Esophagus muscularis mucosa (tissue), 4 donors: ENCODE results near the gene CYP1A2. TPM values are rescaled to one million over a fixed set of nuclear protein-coding genes. Genes with fewer than 3 reads are reported as not detected.

Source experiments
- DNase-seq: peaks from one replicate; pipeline ENCODE4 v3.0.0-alpha.2; 2017; ENCODE audit errors: extremely low spot score
- H3K27ac ChIP-seq, 4 donors: fragments of 200-600 bp; sonication (generic); replicated peaks in 1 of 4; 1 replicate in 3 of 4; 2 replicates in 1 of 4; pipeline ENCODE4 v1.5.1; 2016 to 2019; ENCODE audit warnings: mild to moderate bottlenecking in 1 of 4
- H3K27me3 ChIP-seq, 4 donors: fragments of 200-600 bp; sonication (generic); one replicate each; pipeline versions ENCODE4 v1.5.1 to v1.6.0; 2016 to 2019
- H3K36me3 ChIP-seq, 4 donors: fragments of 200-600 bp; sonication (generic); one replicate each; pipeline ENCODE4 v1.5.1; 2016 to 2019
- H3K4me1 ChIP-seq, 4 donors: fragments of 200-600 bp; sonication (generic); one replicate each; pipeline ENCODE4 v1.5.1; 2016 to 2019
- H3K4me3 ChIP-seq, 4 donors: fragments of 200-600 bp; sonication (generic); 1 replicate in 2 of 4; 2 replicates in 2 of 4; pipeline ENCODE4 v1.5.1; 2016 to 2019; ENCODE audit warnings: mild to moderate bottlenecking in 4 of 4, moderate library complexity in 1 of 4
- H3K9me3 ChIP-seq, 4 donors: fragments of 200-600 bp; sonication (generic); 1 replicate in 3 of 4; 2 replicates in 1 of 4; pipeline ENCODE4 v1.5.1; 2016 to 2019
- EP300 ChIP-seq: sonication (generic); formaldehyde crosslinking; IDR thresholded peaks from one replicate; pipeline ENCODE4 v1.6.1; 2017; ENCODE audit warnings: antibody characterized with exemption
- POLR2A ChIP-seq: fragments of 450-650 bp; IDR thresholded peaks from one replicate; pipeline ENCODE4 v1.6.1; 2017; ENCODE audit warnings: antibody characterized with exemption, moderate library complexity, mild to moderate bottlenecking, low read depth
- POLR2AphosphoS5 ChIP-seq, 2 donors: sonication (generic); formaldehyde crosslinking; IDR thresholded peaks; one replicate each; pipeline ENCODE4 v1.6.1; 2017; ENCODE audit warnings: antibody characterized with exemption in 2 of 2
- whole genome bisulfite sequencing: methylation state at CpG from one replicate; pipeline ENCODE4 v1.1.5; 2018; 5-methylcytosine and 5-hydroxymethylcytosine counted together
- intact Hi-C: fragments of 100-400 bp; cut with DNase I; formaldehyde crosslinking; loops from one replicate; pipeline ENCODE4 v1.15.1; 2023
- total RNA-seq, 4 donors: library from RNA; depleted of rRNA; stranded (reverse); fragments of >200 nt; gene quantifications; one replicate each; pipeline versions ENCODE4 v1.1.0 to v1.2.1, GENCODE V29; 2016
- TF ChIP-seq, protein P1 (sequence below), 3 experiments: fragments of 200-600 bp in 2 of 3; fragments of 450-650 bp in 1 of 3; sonication (generic) in 2 of 3; IDR thresholded peaks; one replicate each; pipeline ENCODE4 v1.5.1; 2017 to 2019; ENCODE audit warnings: antibody characterized with exemption in 3 of 3, mild to moderate bottlenecking in 2 of 3, moderate library complexity in 1 of 3

CYP1A2 gene
- total RNA-seq, 4 donors from 2014 or later, result not detected

- peaks cover 11 to 64% (median 57%) of the 10 kb centered on the region in 4 donors for H3K36me3 ChIP-seq
- DNase-seq, result no peak
- H3K27ac ChIP-seq, result no peak overlapping the region
- no peaks in the 10 kb centered on the region for H3K27me3 ChIP-seq
- intact Hi-C loops, result no loop called here
- H3K9me3 ChIP-seq, result no peaks in the 10 kb centered on the region
- H3K4me3 ChIP-seq, result no peak overlapping the region
- H3K4me1 ChIP-seq, result peaks cover 11 to 24% (median 19%) of the 10 kb centered on the region in 4 donors
- TF ChIP-seq POLR2A (no peak), POLR2AphosphoS5 (IDR thresholded peaks at IDR 0.05) (no peak), EP300 (no peak)
- TF ChIP-seq, protein P1, sequence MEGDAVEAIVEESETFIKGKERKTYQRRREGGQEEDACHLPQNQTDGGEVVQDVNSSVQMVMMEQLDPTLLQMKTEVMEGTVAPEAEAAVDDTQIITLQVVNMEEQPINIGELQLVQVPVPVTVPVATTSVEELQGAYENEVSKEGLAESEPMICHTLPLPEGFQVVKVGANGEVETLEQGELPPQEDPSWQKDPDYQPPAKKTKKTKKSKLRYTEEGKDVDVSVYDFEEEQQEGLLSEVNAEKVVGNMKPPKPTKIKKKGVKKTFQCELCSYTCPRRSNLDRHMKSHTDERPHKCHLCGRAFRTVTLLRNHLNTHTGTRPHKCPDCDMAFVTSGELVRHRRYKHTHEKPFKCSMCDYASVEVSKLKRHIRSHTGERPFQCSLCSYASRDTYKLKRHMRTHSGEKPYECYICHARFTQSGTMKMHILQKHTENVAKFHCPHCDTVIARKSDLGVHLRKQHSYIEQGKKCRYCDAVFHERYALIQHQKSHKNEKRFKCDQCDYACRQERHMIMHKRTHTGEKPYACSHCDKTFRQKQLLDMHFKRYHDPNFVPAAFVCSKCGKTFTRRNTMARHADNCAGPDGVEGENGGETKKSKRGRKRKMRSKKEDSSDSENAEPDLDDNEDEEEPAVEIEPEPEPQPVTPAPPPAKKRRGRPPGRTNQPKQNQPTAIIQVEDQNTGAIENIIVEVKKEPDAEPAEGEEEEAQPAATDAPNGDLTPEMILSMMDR (IDR thresholded peaks at IDR 0.05), result no peak
- 91% methylated on average over 14 of the region's 16 CpGs for WGBS
Observed at GRCh38 chr15:74799255-74799855, 50.7 kb downstream of the CYP1A2 start.

DNA sequence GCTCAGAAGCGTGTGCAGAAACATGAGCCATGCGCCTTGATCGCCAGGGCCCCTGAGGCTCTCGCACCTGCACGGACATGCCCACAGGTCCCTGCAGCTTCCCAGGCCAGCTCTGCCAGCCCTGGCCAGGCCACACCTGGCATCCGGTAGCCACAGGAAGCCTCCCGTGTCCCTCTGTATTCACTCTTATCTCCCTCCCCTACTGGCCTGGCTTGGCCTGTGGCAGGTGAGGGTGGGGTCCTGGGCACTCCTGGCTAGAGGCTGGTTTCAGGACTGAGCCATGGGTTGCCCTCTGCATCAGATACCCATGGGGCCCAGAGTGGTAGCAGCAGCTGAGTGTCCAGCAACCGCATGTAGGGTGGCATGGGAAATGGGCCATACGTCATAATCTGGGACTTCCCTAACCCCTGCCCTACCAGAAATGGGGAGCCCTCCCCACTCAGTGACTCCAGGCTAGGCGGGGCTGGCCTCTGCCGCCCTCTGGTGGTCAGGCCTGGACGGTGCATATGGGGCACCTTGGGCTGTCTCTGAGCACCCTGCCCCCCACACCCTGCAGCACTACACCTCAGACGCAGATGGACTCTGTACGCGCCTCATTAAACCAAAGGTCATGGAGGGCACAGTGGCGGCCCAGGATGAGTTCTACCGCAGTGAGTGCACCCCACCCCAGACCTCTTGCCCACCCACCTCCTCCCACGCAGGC, 51.4 kb downstream of the CYP1A2 start:
- Histone ChIP-seq H3K27ac (no peak overlapping the region), H3K9me3 (no peaks in the 10 kb centered on the region), H3K36me3 (peaks cover 11 to 64% (median 59%) of the 10 kb centered on the region in 4 donors), H3K4me1 (peaks cover 11 to 20% (median 17%) of the 10 kb centered on the region in 4 donors), H3K4me3 (no peak overlapping the region), H3K27me3 (no peaks in the 10 kb centered on the region)
- DNase-seq, result no peak
- TF ChIP-seq POLR2AphosphoS5 (IDR thresholded peaks at IDR 0.05) (no peak), EP300 (no peak)
- TF ChIP-seq, protein P1 (IDR thresholded peaks at IDR 0.05), result peak in 2 of 3 experiments; percentile 94 to 97
- 56% methylated on average over 4 of the region's 18 CpGs for WGBS
- intact Hi-C loops, result no loop called here

- no peaks in the 10 kb centered on the region for H3K27me3 ChIP-seq
- TF ChIP-seq POLR2AphosphoS5 (IDR thresholded peaks at IDR 0.05), result no peak
- no peak overlapping the region for H3K27ac ChIP-seq
- DNase-seq, result no peak
- no peak overlapping the region for H3K4me3 ChIP-seq
- H3K9me3 ChIP-seq, result no peaks in the 10 kb centered on the region
- intact Hi-C loops, result no loop called here
- peaks cover 11 to 64% (median 59%) of the 10 kb centered on the region in 4 donors for H3K36me3 ChIP-seq
- H3K4me1 ChIP-seq, result peaks cover 11 to 20% (median 17%) of the 10 kb centered on the region in 4 donors
- 91% methylated on average over 16 of the region's 20 CpGs for WGBS
Observed at GRCh38 chr15:74800559-74801094, 52.0 kb downstream of the CYP1A2 start.

DNA sequence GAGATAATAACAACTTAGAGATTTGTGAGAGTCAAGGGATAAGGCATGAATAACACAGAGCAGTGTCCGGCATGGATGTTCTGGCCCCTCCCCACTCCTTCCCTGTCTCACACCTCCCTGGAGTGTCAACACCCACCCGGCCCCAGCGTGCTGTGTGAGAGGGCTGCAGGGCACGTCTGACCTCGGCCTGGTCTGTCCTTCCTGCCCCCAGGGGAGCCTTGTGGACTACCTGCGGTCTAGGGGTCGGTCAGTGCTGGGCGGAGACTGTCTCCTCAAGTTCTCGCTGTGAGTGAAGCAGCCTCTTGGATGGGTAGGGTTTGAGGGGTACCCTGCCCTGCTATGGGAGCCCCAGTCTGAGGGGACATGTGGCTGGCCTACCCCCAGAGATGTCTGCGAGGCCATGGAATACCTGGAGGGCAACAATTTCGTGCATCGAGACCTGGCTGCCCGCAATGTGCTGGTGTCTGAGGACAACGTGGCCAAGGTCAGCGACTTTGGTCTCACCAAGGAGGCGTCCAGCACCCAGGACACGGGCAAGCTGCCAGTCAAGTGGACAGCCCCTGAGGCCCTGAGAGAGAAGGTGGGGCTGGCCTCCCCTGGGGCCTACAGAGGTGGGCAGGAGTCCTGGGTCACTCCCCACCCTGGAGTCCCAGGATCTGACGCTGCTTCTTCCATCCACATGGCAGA, 52.8 kb downstream of the CYP1A2 start:
- TF ChIP-seq, protein P1 (IDR thresholded peaks at IDR 0.05), result no peak
- Histone ChIP-seq H3K9me3 (no peaks in the 10 kb centered on the region), H3K4me1 (peaks cover 11 to 20% (median 17%) of the 10 kb centered on the region in 4 donors), H3K36me3 (peaks cover 11 to 64% (median 59%) of the 10 kb centered on the region in 4 donors), H3K4me3 (no peak overlapping the region), H3K27ac (no peak overlapping the region), H3K27me3 (no peaks in the 10 kb centered on the region)
- intact Hi-C loops, result no loop called here
- WGBS, result 80% methylated on average over 10 of the region's 18 CpGs
- no peak for DNase-seq

DNA sequence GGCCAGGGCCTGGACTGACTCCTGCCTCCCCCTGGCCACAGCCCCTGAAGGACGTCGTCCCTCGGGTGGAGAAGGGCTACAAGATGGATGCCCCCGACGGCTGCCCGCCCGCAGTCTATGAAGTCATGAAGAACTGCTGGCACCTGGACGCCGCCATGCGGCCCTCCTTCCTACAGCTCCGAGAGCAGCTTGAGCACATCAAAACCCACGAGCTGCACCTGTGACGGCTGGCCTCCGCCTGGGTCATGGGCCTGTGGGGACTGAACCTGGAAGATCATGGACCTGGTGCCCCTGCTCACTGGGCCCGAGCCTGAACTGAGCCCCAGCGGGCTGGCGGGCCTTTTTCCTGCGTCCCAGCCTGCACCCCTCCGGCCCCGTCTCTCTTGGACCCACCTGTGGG, 53.6 kb downstream of the CYP1A2 start:
- Histone ChIP-seq H3K36me3 (peaks cover 11 to 64% (median 59%) of the 10 kb centered on the region in 4 donors), H3K27me3 (no peaks in the 10 kb centered on the region), H3K4me1 (peaks cover 11 to 20% (median 17%) of the 10 kb centered on the region in 4 donors), H3K4me3 (no peak overlapping the region), H3K27ac (no peak overlapping the region), H3K9me3 (no peaks in the 10 kb centered on the region)
- intact Hi-C loops, result no loop called here
- DNase-seq, result no peak
- 92% methylated on average over 18 of the region's 20 CpGs for WGBS
- TF ChIP-seq POLR2AphosphoS5 (IDR thresholded peaks at IDR 0.05), result no peak
- TF ChIP-seq POLR2A, result no peak
- TF ChIP-seq, protein P1 (IDR thresholded peaks at IDR 0.05), result no peak
- TF ChIP-seq EP300, result no peak
